Fibroblast of lung (primary cell): ENCODE measurements around the gene TPH2. TPM values are rescaled to one million over a fixed set of nuclear protein-coding genes. Genes with fewer than 3 reads are reported as not detected.

Source experiments
- DNase-seq, 2 donors: peaks; one replicate each; pipeline versions ENCODE4 v3.0.0 to v3.0.0-alpha.2; 2010; ENCODE audit warnings: low read depth in 2 of 2
- H2AFZ ChIP-seq: 2 replicates; pipeline ENCODE4 v1.5.1; 2012; ENCODE audit warnings: low read length, control low read depth, inconsistent platforms
- H3K27ac ChIP-seq: 2 replicates; pipeline ENCODE4 v1.5.1; 2011; ENCODE audit warnings: low read length, control low read depth; ENCODE audit not compliant: insufficient read depth
- H3K27me3 ChIP-seq: 2 replicates; pipeline ENCODE4 v1.5.1; 2011; ENCODE audit warnings: mild to moderate bottlenecking, low read length; ENCODE audit not compliant: control insufficient read depth, insufficient read depth
- H3K36me3 ChIP-seq: 2 replicates; pipeline ENCODE4 v1.5.1; 2011; ENCODE audit warnings: low read length; ENCODE audit not compliant: control insufficient read depth, insufficient read depth
- H3K4me1 ChIP-seq: 2 replicates; pipeline ENCODE4 v1.5.1; 2011; ENCODE audit warnings: low read length; ENCODE audit not compliant: control insufficient read depth, insufficient read depth; ENCODE audit errors: extremely low read depth
- H3K4me2 ChIP-seq: 2 replicates; pipeline ENCODE4 v1.5.1; 2011; ENCODE audit warnings: low read length, control low read depth; ENCODE audit not compliant: insufficient read depth; ENCODE audit errors: extremely low read depth
- H3K4me3 ChIP-seq, 4 experiments: fragments of 200-600 bp in 1 of 4; sonication (generic) in 1 of 4; replicated peaks in 1 of 4; 2 replicates each; pipeline ENCODE4 v1.5.1; 2011 to 2016; ENCODE audit warnings: low read length in 4 of 4, low read depth in 3 of 4, mild to moderate bottlenecking in 3 of 4, control low read depth in 2 of 4, inconsistent platforms in 1 of 4, mixed read lengths in 1 of 4; ENCODE audit not compliant: insufficient read depth in 1 of 4; ENCODE audit errors: control extremely low read depth in 1 of 4
- H3K79me2 ChIP-seq: 2 replicates; pipeline ENCODE4 v1.5.1; 2012; ENCODE audit warnings: mild to moderate bottlenecking, low read length, inconsistent platforms; ENCODE audit not compliant: control insufficient read depth, insufficient read depth
- H3K9ac ChIP-seq: 2 replicates; pipeline ENCODE4 v1.5.1; 2011; ENCODE audit warnings: mild to moderate bottlenecking, low read length, control low read depth; ENCODE audit not compliant: insufficient read depth
- H3K9me3 ChIP-seq: 2 replicates; pipeline ENCODE4 v1.5.1; 2012; ENCODE audit warnings: low read depth, low read length; ENCODE audit not compliant: control insufficient read depth, insufficient read depth
- H4K20me1 ChIP-seq: 2 replicates; pipeline ENCODE4 v1.5.1; 2011; ENCODE audit warnings: low read length; ENCODE audit not compliant: control insufficient read depth, insufficient read depth; ENCODE audit errors: extremely low read depth
- CTCF ChIP-seq, 2 donors: IDR thresholded peaks in 1 of 2; conservative IDR thresholded peaks in 1 of 2; 1 replicate in 1 of 2; 2 replicates in 1 of 2; pipeline ENCODE4 v1.5.1; 2011 to 2012; ENCODE audit warnings: low read length in 2 of 2, control low read depth in 1 of 2, inconsistent platforms in 1 of 2, low read depth in 1 of 2, mild to moderate bottlenecking in 1 of 2
- EZH2 ChIP-seq: IDR thresholded peaks from 2 replicates; pipeline ENCODE4 v1.5.1; 2012; ENCODE audit warnings: low read length, control low read depth, mild to moderate bottlenecking; ENCODE audit errors: missing control alignments
- polyA plus RNA-seq, 2 donors: library from polyadenylated mRNA; depleted of rRNA in 1 of 2; stranded (reverse) in 1 of 2; unstranded in 1 of 2; fragments of >200 nt; gene quantifications; 2 replicates each; pipeline ENCODE4 v1.2.1, GENCODE V29; 2011 to 2012; ENCODE audit warnings: missing spikeins in 1 of 2
- total RNA-seq: library from RNA; depleted of rRNA; stranded (reverse); fragments of >200 nt; gene quantifications from 2 replicates; pipeline ENCODE4 v1.2.1, GENCODE V29; 2014

TPH2 gene
- total and polyA plus RNA-seq, 2 donors (not counting 1 experiment from before 2014, with no cell fraction given), result 0.03 TPM; not detected in 1

GRCh38 chr12:71981149-71981548, 42.5 kb downstream of the TPH2 start:
- Histone ChIP-seq H3K79me2 (no peaks in the 10 kb centered on the region), H2AFZ (no peak overlapping the region), H3K4me1 (no peaks in the 10 kb centered on the region), H3K27me3 (no peaks in the 10 kb centered on the region), H3K36me3 (no peaks in the 10 kb centered on the region), H3K4me2 (no peak overlapping the region), H3K27ac (no peak overlapping the region), H3K4me3 (no peak overlapping the region), H4K20me1 (no peaks in the 10 kb centered on the region), H3K9ac (no peak overlapping the region), H3K9me3 (no peaks in the 10 kb centered on the region)
- TF ChIP-seq EZH2 (no peak), CTCF (conservative IDR thresholded peaks at IDR 0.05 in 1 of 2, IDR thresholded peaks at IDR 0.05 in 1 of 2; ENCODE audit: low read depth in 1 of 2, low read length in 2 of 2) (no peak)
- DNase-seq, result peak in 1 of 2 donors; percentile 3

- no peak for DNase-seq
- H3K4me1 ChIP-seq, result no peaks in the 10 kb centered on the region
- no peaks in the 10 kb centered on the region for H3K79me2 ChIP-seq
- no peaks in the 10 kb centered on the region for H3K27me3 ChIP-seq
- TF ChIP-seq CTCF (conservative IDR thresholded peaks at IDR 0.05 in 1 of 2, IDR thresholded peaks at IDR 0.05 in 1 of 2; ENCODE audit: low read depth in 1 of 2, low read length in 2 of 2) (no peak), EZH2 (no peak)
- H3K9ac ChIP-seq, result no peak overlapping the region
- no peak overlapping the region for H3K27ac ChIP-seq
- H3K36me3 ChIP-seq, result no peaks in the 10 kb centered on the region
- no peak overlapping the region for H3K4me3 ChIP-seq
- no peaks in the 10 kb centered on the region for H3K9me3 ChIP-seq
- no peak overlapping the region for H3K4me2 ChIP-seq
- no peak overlapping the region for H2AFZ ChIP-seq
- no peaks in the 10 kb centered on the region for H4K20me1 ChIP-seq
These were observed 56.1 kb downstream of the TPH2 start for GRCh38 chr12:71994715-71995114.

GRCh38 chr12:71999795-72000194, 61.1 kb downstream of the TPH2 start:
- H3K4me3 ChIP-seq, result no peak overlapping the region
- H2AFZ ChIP-seq, result no peak overlapping the region
- no peak overlapping the region for H3K9ac ChIP-seq
- no peaks in the 10 kb centered on the region for H4K20me1 ChIP-seq
- TF ChIP-seq CTCF (conservative IDR thresholded peaks at IDR 0.05 in 1 of 2, IDR thresholded peaks at IDR 0.05 in 1 of 2; ENCODE audit: low read depth in 1 of 2, low read length in 2 of 2), result no peak
- TF ChIP-seq EZH2, result no peak
- no peaks in the 10 kb centered on the region for H3K36me3 ChIP-seq
- H3K27ac ChIP-seq, result no peak overlapping the region
- no peaks in the 10 kb centered on the region for H3K79me2 ChIP-seq
- DNase-seq, result peak in 1 of 2 donors; percentile 40
- no peak overlapping the region for H3K4me2 ChIP-seq
- no peaks in the 10 kb centered on the region for H3K9me3 ChIP-seq
- no peaks in the 10 kb centered on the region for H3K4me1 ChIP-seq
- H3K27me3 ChIP-seq, result no peaks in the 10 kb centered on the region
